CD4-positive, alpha-beta T cell treated with Interleukin-4 for 1 hour (primary cell): ENCODE results near the gene RGL2.
"Not testable (repeated sequence)": the region's sequence is repeated elsewhere in the genome, so short reads cannot be mapped to it uniquely, and the experiment has no call there.

Experiments used
- DNase-seq, 2 donors: peaks; one replicate each; pipeline ENCODE4 v3.0.0-alpha.2; 2020 to 2022

Gene RGL2

GRCh38 chr6:33292996-33293682 is 5.6 kb downstream of the RGL2 start:
- no peak for DNase-seq

- no peak for DNase-seq
These were observed 8.3 kb downstream of the RGL2 start for GRCh38 chr6:33290459-33290858.

- DNase-seq: no peak
These were observed 8.9 kb downstream of the RGL2 start for GRCh38 chr6:33289784-33290315.

GRCh38 chr6:33288921-33289783 is 9.6 kb downstream of the RGL2 start, which contains the start of the genes PFDN6 and WDR46:
PFDN6 (plus strand) TSS chr6:33289601; CDS start chr6:33289857, 256 bp downstream.
WDR46 (minus strand) TSS chr6:33289239; CDS start chr6:33289170, 69 bp downstream.
- peak; percentile 87 to 90 for DNase-seq

- no peak for DNase-seq
These were observed 10.4 kb downstream of the RGL2 start for GRCh38 chr6:33288141-33288920.

GRCh38 chr6:33286946-33287914 is 11.5 kb downstream of the RGL2 start:
- DNase-seq: no peak

- DNase-seq: not testable (repeated sequence)
These were observed 13.5 kb downstream of the RGL2 start for GRCh38 chr6:33285214-33285613.

GRCh38 chr6:33280539-33280938 is 18.2 kb downstream of the RGL2 start:
- DNase-seq: no peak

GRCh38 chr6:33279971-33280511 is 18.7 kb downstream of the RGL2 start:
- DNase-seq: no peak

GRCh38 chr6:33279257-33279695 is 19.5 kb downstream of the RGL2 start:
- DNase-seq: no peak

- DNase-seq: no peak
These were observed 19.9 kb downstream of the RGL2 start for GRCh38 chr6:33278810-33279209.

- DNase-seq: no peak
These were observed 20.4 kb downstream of the RGL2 start for GRCh38 chr6:33278392-33278741.

- DNase-seq: peak in 1 of 2 donors; percentile 34
These were observed 20.9 kb downstream of the RGL2 start for GRCh38 chr6:33277663-33278391.

- DNase-seq: peak; percentile 76 to 77
These were observed 21.7 kb downstream of the RGL2 start, which contains the start of gene B3GALT4 for GRCh38 chr6:33276864-33277662. B3GALT4 (plus strand) TSS chr6:33277123; CDS start chr6:33277420, 297 bp downstream.

- DNase-seq: no peak
These were observed 22.2 kb downstream of the RGL2 start for GRCh38 chr6:33276581-33276863.

- DNase-seq: not testable (repeated sequence)
These were observed 22.8 kb downstream of the RGL2 start for GRCh38 chr6:33275795-33276580.

- no peak for DNase-seq
These were observed 24.5 kb downstream of the RGL2 start for GRCh38 chr6:33273924-33274902.
